Eye (tissue), 1 donor: ENCODE data around the gene DDX10.

Experiments used
- DNase-seq: peaks from one replicate; pipeline ENCODE4 v3.0.0-alpha.2; 2015

The DDX10 gene

GRCh38 chr11:108877178-108877577, 212.3 kb downstream of the DDX10 start:
- DNase-seq: no peak

- peak; percentile 17 for DNase-seq
Measured at GRCh38 chr11:108880510-108880909, 215.6 kb downstream of the DDX10 start.

- peak; percentile 45 for DNase-seq
Measured at GRCh38 chr11:108881131-108881530, 216.3 kb downstream of the DDX10 start.

DNA sequence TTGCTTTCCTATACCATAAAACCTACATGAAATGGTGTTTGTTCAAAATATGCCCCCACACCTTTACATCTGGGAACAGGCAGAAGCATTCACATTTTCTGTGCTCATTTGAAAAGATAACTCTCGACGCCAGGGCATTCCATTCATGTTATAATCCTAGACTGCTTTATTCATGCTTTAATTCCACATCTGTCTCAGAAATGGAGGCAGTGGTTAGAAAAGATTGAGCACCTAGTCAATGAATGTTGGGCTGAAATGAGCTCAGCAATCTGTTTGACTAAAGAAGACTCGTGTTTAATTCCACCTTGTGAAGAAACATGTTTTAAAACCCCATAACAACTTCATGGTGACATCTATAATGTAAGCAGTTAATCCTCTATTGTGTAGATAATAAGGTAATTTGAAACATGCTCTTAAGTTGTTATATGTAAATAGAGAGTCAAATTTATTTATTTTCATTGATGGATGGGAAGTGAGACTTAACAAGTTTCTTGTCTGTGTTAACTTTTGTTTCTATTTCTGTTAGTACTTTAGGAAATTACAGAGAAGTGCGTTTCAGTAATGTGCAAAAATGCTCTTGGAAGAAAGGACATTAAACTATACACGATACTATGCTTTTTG, 217.5 kb downstream of the DDX10 start:
- DNase-seq: no peak

GRCh38 chr11:108886005-108886659, 221.3 kb downstream of the DDX10 start:
- no peak for DNase-seq

DNA sequence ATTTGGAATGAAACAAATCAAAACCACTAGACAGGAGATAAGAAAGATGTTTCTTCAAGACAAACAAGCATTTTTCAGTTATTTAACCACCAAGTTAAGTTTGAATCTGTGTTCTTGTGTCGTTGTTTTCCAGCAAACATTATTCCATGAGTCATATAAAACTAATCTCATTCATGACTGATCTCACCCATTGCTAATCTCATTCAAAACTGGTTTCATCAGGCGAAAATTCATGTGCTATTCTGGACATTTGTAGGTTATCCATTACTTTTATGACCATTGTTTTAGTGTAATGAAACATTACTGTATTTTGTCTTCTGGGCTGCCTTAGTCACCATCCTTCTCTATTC, 221.8 kb downstream of the DDX10 start:
- DNase-seq: no peak

GRCh38 chr11:108887436-108888238, 222.8 kb downstream of the DDX10 start:
- no peak for DNase-seq

GRCh38 chr11:108890482-108891105, 225.7 kb downstream of the DDX10 start:
- DNase-seq: no peak

- DNase-seq: no peak
Measured at GRCh38 chr11:108891143-108891542, 226.3 kb downstream of the DDX10 start.

DNA sequence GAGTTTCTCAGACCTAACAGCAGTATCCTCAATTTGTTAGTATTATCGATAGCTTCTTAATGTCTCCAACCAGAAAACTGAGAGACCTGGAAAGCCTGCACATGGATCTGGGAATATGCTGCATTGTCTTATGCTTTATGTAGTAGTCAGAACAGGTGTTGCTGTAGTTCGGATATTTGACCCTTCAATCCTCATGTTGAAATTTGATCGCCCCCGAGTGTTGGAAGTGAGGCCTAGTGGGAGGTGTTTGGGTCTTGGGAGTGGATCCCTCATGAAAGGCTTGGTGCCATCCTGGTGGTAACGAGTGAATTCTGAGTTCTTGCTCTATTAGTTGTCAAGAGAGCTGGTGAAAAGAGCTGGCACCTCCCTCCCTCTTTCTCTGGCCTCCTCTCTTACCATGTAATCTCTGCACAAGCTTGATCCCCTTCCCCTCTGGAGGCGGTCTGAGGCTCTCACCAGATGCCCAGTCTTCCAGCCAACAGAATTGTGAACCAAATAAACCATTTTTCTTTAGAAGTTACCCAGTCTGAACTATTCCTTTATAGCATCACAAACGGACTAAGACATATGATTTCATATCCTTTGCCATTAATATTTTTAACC, 227.1 kb downstream of the DDX10 start:
- DNase-seq: no peak

GRCh38 chr11:108895579-108896480, 231.0 kb downstream of the DDX10 start:
- no peak for DNase-seq

DNA sequence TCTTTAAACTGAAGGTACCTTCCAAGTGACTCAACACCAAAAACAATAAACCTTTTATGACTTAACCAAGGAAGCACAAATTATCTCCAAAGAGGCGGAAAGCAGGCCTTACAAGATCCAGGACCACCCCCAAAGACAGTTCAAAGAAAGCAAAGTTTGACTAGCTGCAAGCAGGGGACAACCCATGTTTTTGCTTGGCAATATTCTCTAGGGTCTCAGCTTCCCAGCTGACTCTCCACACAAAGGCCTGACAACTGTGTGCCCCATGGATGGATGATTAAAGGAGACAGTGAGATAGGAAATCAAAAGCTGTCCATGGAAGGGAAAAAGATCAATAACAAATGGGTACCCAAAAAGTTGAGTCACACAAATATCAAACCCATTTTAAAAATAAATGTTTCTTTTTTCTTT, 232.2 kb downstream of the DDX10 start:
- no peak for DNase-seq

DNA sequence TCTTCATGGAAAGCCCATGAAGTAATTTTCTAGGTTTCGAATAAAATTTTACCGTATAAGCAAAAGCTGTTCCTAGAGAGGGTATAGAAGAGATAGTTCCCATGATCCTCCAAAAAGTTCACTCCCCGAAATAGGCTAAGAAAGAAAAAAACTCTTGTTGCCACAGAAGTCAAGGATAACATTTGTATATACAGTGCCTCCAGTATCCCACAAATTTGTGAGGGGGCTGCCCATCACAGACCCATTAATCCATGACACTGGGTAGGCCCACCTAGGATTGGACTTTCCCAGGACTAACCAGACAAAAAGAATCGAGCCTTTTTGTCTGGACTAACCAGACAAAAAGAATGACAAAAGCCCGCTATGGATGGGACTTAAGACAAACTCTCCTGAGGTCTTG, 233.0 kb downstream of the DDX10 start:
- DNase-seq: no peak

- no peak for DNase-seq
Measured at GRCh38 chr11:108901359-108901758, 236.5 kb downstream of the DDX10 start.

GRCh38 chr11:108902027-108902469, 237.2 kb downstream of the DDX10 start:
- DNase-seq: no peak

DNA sequence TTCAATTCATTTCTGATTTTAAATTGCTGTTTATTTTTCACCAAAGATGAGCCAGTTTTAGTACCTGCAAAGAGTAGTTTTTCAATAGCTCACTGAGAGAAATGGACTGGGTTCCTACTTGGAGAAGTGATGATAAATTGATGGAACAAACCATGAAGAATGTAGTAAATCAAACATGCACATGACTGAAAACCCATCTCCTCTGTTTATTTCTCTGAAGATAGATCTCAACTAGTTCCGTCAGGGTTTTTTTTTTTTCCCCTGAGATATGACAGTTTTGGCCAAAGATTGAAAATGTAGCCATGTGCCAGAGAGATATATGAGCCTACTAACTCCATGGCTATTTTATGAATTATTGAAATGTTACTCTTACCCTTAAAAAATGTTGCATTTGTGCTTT, 239.6 kb downstream of the DDX10 start:
- no peak for DNase-seq

DNA sequence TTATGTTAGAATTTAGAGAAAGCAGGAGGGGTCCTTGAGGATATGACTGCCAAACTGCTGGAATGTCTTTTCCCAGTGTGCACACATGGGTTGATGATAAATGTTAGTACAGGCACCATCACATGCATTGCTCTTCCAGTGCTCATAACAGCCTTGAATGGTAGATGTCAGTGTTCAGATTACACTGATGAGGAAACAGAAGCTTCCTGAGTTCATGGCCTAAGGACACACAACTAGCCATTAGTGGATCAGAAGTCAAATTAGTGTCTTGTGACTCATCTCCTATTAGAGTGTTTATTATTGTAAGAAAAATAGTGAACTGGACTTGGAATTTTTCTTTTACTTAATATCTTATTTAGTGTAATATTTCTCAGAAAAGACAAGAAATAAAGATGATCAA, 241.5 kb downstream of the DDX10 start:
- DNase-seq: no peak

GRCh38 chr11:108906826-108907225, 242.0 kb downstream of the DDX10 start:
- DNase-seq: no peak

DNA sequence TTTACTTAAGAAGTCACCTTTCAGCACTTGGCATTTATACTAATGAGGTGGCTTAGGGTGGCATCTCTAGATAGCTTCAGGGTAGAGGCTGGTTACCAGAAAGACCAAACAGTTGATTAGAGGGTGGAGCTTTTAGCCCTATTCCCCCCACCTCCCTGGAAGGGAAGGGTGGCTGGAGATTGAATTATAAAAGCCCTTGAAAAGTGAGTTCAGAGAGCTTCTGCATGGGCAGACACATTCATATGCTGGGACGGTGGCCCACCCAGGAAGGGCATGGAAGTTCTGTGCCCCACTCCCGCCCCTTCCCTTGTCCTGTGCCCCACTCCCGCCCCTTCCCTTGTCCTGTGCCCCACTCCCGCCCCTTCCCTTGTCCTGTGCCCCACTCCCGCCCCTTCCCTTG, 244.2 kb downstream of the DDX10 start:
- DNase-seq: no peak

- DNase-seq: no peak
Measured at GRCh38 chr11:108909921-108910320, 245.1 kb downstream of the DDX10 start.

GRCh38 chr11:108912581-108912980, 247.7 kb downstream of the DDX10 start:
- DNase-seq: no peak

- no peak for DNase-seq
Measured at GRCh38 chr11:108913204-108913603, 248.3 kb downstream of the DDX10 start.
